HG03196 (cell line): ENCODE data around the gene EFHD2.
"Not testable (repeated sequence)": the region's sequence is repeated elsewhere in the genome, so short reads cannot be mapped to it uniquely, and the experiment has no call there.

ENCODE experiments used
- ATAC-seq: cut with Tn5 transposase; IDR thresholded peaks from one replicate; pipeline ENCODE4 v1.9.1; 2021; ENCODE audit not compliant: unreplicated experiment

Gene EFHD2

GRCh38 chr1:15388201-15388880 is 21.3 kb upstream of the EFHD2 start:
- ATAC-seq: no peak

- ATAC-seq: not testable (repeated sequence)
Measured at GRCh38 chr1:15389828-15390227, 19.9 kb upstream of the EFHD2 start.

- ATAC-seq: no peak
Measured at GRCh38 chr1:15390667-15391066, 19.0 kb upstream of the EFHD2 start.

GRCh38 chr1:15391366-15391765 is 18.3 kb upstream of the EFHD2 start:
- no peak for ATAC-seq

- ATAC-seq: no peak
Measured at GRCh38 chr1:15393475-15394257, 16.0 kb upstream of the EFHD2 start.

GRCh38 chr1:15394258-15394690 is 15.4 kb upstream of the EFHD2 start:
- no peak for ATAC-seq

- ATAC-seq: no peak
Measured at GRCh38 chr1:15397236-15397635, 12.5 kb upstream of the EFHD2 start.

GRCh38 chr1:15399710-15400109 is 10.0 kb upstream of the EFHD2 start:
- ATAC-seq: no peak

GRCh38 chr1:15400627-15401026 is 9.1 kb upstream of the EFHD2 start:
- ATAC-seq: no peak

GRCh38 chr1:15401391-15402055 is 8.2 kb upstream of the EFHD2 start:
- ATAC-seq: no peak

GRCh38 chr1:15402809-15403450 is 6.8 kb upstream of the EFHD2 start:
- ATAC-seq: no peak

- ATAC-seq: no peak
Measured at GRCh38 chr1:15403962-15404580, 5.6 kb upstream of the EFHD2 start.

- ATAC-seq: no peak
Measured at GRCh38 chr1:15405106-15405850, 4.4 kb upstream of the EFHD2 start.

- ATAC-seq: no peak
Measured at GRCh38 chr1:15406614-15407559, 2.8 kb upstream of the EFHD2 start.

GRCh38 chr1:15407580-15407979 is 2.1 kb upstream of the EFHD2 start:
- no peak for ATAC-seq

GRCh38 chr1:15408890-15409387 is 749 bp upstream of the EFHD2 start:
- no peak for ATAC-seq

GRCh38 chr1:15410223-15410883 is 665 bp downstream of the EFHD2 start:
- ATAC-seq: no peak

GRCh38 chr1:15410884-15411245 is 1.2 kb downstream of the EFHD2 start:
- ATAC-seq: no peak
